Breast epithelium (tissue), 3 donors: ENCODE results near the gene NINJ1.
A peak's percentile ranks its signal among the peaks of the same experiment; 100 is the strongest.

Experiments used
- POLR2AphosphoS5 ChIP-seq, 3 donors: sonication (generic); formaldehyde crosslinking; IDR thresholded peaks; one replicate each; pipeline ENCODE4 v1.6.1; 2017; ENCODE audit warnings: antibody characterized with exemption in 3 of 3
- TF ChIP-seq, protein P1 (sequence below), 3 donors: fragments of 450-650 bp; IDR thresholded peaks; one replicate each; pipeline ENCODE4 v1.5.1; 2016 to 2017; ENCODE audit warnings: antibody characterized with exemption in 3 of 3, mild to moderate bottlenecking in 3 of 3, moderate library complexity in 3 of 3

GRCh38 chr9:93119953-93120845 is 13.9 kb downstream of the NINJ1 start:
- TF ChIP-seq, protein P1, sequence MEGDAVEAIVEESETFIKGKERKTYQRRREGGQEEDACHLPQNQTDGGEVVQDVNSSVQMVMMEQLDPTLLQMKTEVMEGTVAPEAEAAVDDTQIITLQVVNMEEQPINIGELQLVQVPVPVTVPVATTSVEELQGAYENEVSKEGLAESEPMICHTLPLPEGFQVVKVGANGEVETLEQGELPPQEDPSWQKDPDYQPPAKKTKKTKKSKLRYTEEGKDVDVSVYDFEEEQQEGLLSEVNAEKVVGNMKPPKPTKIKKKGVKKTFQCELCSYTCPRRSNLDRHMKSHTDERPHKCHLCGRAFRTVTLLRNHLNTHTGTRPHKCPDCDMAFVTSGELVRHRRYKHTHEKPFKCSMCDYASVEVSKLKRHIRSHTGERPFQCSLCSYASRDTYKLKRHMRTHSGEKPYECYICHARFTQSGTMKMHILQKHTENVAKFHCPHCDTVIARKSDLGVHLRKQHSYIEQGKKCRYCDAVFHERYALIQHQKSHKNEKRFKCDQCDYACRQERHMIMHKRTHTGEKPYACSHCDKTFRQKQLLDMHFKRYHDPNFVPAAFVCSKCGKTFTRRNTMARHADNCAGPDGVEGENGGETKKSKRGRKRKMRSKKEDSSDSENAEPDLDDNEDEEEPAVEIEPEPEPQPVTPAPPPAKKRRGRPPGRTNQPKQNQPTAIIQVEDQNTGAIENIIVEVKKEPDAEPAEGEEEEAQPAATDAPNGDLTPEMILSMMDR (IDR thresholded peaks at IDR 0.05) = peak; percentile 60 to 63 (median 60)
- peak; percentile 75 to 87 (median 78) for TF ChIP-seq POLR2AphosphoS5 (IDR thresholded peaks at IDR 0.05)
